HCT116 (cell line): ENCODE data around the gene AGTRAP. TPM values are rescaled to one million over a fixed set of nuclear protein-coding genes. Genes with fewer than 3 reads are reported as not detected.

ENCODE experiments used
- ATAC-seq: fragments of 200-7000 bp; cut with Tn5 transposase; 2 replicates; pipeline ENCODE4 v1.9.1; 2020; ENCODE audit warnings: mild to moderate bottlenecking, moderate library complexity
- BruUV-seq: library from RNA; stranded (reverse); fragments of 400-500 nt; replicated peaks from 2 replicates; lab custom pipeline; 2021; lab: Mats Ljungman, UMichigan
- CTCF ChIA-PET: fragments of 300-600 bp; sonication (Branson Sonifier 250); formaldehyde crosslinking; loops from one replicate; lab custom pipeline; 2021; ENCODE audit warnings: antibody characterized with exemption; lab: Charles Lee
- POLR2A ChIA-PET: fragments of 300-600, 350-600 bp; sonication (Branson Sonifier 250); formaldehyde crosslinking; loops from one replicate; lab custom pipeline; 2021; ENCODE audit warnings: antibody characterized with exemption; lab: Charles Lee
- RAD21 ChIA-PET, 2 experiments: fragments of 300-600 bp; sonication (Branson Sonifier 250); formaldehyde crosslinking; loops; one replicate each; lab custom pipeline; 2023; ENCODE audit warnings: low total read pairs in 2 of 2; ENCODE audit not compliant: uncharacterized antibody in 2 of 2, unreplicated experiment in 2 of 2, low non-redundant PET in 1 of 2; lab: Charles Lee
- DNase-seq: peaks from one replicate; pipeline ENCODE4 v3.0.0-alpha.2; 2010; ENCODE audit warnings: low read depth, low spot score
- H2AFZ ChIP-seq: fragments of 200-600 bp; shearing (Covaris generic), sonication (generic); 2 replicates; pipeline ENCODE4 v1.6.1; 2017; ENCODE audit warnings: low read depth, mixed run types, mixed read lengths, antibody characterized with exemption, low read length; ENCODE audit not compliant: poor library complexity, severe bottlenecking
- H3K27ac ChIP-seq: 2 replicates; pipeline ENCODE4 v1.5.1; 2012; ENCODE audit warnings: low read depth, low read length
- H3K27me3 ChIP-seq: fragments of 200-600 bp; sonication (generic); 2 replicates; pipeline ENCODE4 v1.6.1; 2016; ENCODE audit warnings: mixed run types, low read length, mixed read lengths; ENCODE audit not compliant: insufficient read depth
- H3K36me3 ChIP-seq, 2 experiments: fragments of 200-500 bp in 1 of 2; fragments of 200-600 bp in 1 of 2; sonication (Bioruptor generic) in 1 of 2; sonication (generic) in 1 of 2; 2 replicates each; pipeline versions ENCODE4 v1.5.1 to v1.6.1; 2014 to 2016; ENCODE audit warnings: low read length in 2 of 2, inconsistent platforms in 1 of 2, mixed read lengths in 1 of 2, mixed run types in 1 of 2; ENCODE audit not compliant: insufficient read depth in 2 of 2, control insufficient read depth in 1 of 2
- H3K4me1 ChIP-seq, 2 experiments: fragments of 200-600 bp in 1 of 2; sonication (generic) in 1 of 2; 2 replicates each; pipeline versions ENCODE4 v1.5.1 to v1.6.1; 2012 to 2017; ENCODE audit warnings: low read length in 2 of 2, inconsistent platforms in 1 of 2, mild to moderate bottlenecking in 1 of 2, mixed read lengths in 1 of 2, mixed run types in 1 of 2, moderate library complexity in 1 of 2; ENCODE audit not compliant: insufficient read depth in 2 of 2, control insufficient read depth in 1 of 2
- H3K4me2 ChIP-seq: fragments of 200-600 bp; sonication (generic); 2 replicates; pipeline ENCODE4 v1.6.1; 2017; ENCODE audit warnings: mixed run types, low read length, mixed read lengths
- H3K4me3 ChIP-seq, 2 experiments: fragments of 200-600 bp in 1 of 2; sonication (generic) in 1 of 2; replicated peaks in 1 of 2; 2 replicates each; pipeline ENCODE4 v1.5.1; 2011 to 2016; ENCODE audit warnings: low read length in 2 of 2, control low read depth in 1 of 2, low read depth in 1 of 2, mild to moderate bottlenecking in 1 of 2, mixed read lengths in 1 of 2, mixed run types in 1 of 2
- H3K79me2 ChIP-seq: fragments of 200-600 bp; sonication (generic); 2 replicates; pipeline ENCODE4 v1.6.1; 2017; ENCODE audit warnings: mild to moderate bottlenecking, mixed run types, low read length, moderate library complexity, mixed read lengths; ENCODE audit not compliant: insufficient read depth
- H3K9ac ChIP-seq: fragments of 200-600 bp; sonication (generic); 2 replicates; pipeline ENCODE4 v1.6.1; 2016; ENCODE audit warnings: low read length, mixed read lengths
- H3K9me2 ChIP-seq: fragments of 200-600 bp; sonication (generic), shearing (Covaris generic); 2 replicates; pipeline ENCODE4 v1.6.1; 2017; ENCODE audit warnings: mixed run types, mild to moderate bottlenecking, moderate library complexity; ENCODE audit not compliant: insufficient read depth
- H3K9me3 ChIP-seq, 2 experiments: fragments of 200-500 bp in 1 of 2; fragments of 200-600 bp in 1 of 2; sonication (Bioruptor generic) in 1 of 2; sonication (generic) in 1 of 2; 2 replicates each; pipeline ENCODE4 v1.6.1; 2014 to 2017; ENCODE audit warnings: low read length in 2 of 2, mixed read lengths in 2 of 2, inconsistent platforms in 1 of 2, low read depth in 1 of 2, mild to moderate bottlenecking in 1 of 2, mixed run types in 1 of 2, moderate library complexity in 1 of 2; ENCODE audit not compliant: control insufficient read depth in 1 of 2, insufficient read depth in 1 of 2
- H4K20me1 ChIP-seq: fragments of 200-600 bp; sonication (generic), shearing (Covaris generic); 2 replicates; pipeline ENCODE4 v1.6.1; 2017; ENCODE audit warnings: mixed run types, mild to moderate bottlenecking, moderate library complexity; ENCODE audit not compliant: insufficient read depth
- CBX3 ChIP-seq: IDR thresholded peaks from 2 replicates; pipeline ENCODE4 v1.6.1; 2012; ENCODE audit warnings: low read depth
- ELF1 ChIP-seq: IDR thresholded peaks from 2 replicates; pipeline ENCODE4 v1.6.1; 2012; ENCODE audit warnings: low read depth, borderline replicate concordance
- EZH2 ChIP-seq: fragments of 200-600 bp; sonication (generic); IDR thresholded peaks from 2 replicates; pipeline ENCODE4 v1.6.1; 2017; ENCODE audit warnings: antibody characterized with exemption, mixed run types
- EZH2phosphoT487 ChIP-seq: fragments of 200-600 bp; IDR thresholded peaks from 2 replicates; pipeline ENCODE4 v1.6.1; 2018; ENCODE audit warnings: antibody characterized with exemption, borderline replicate concordance
- FOSL1 ChIP-seq: IDR thresholded peaks from 2 replicates; pipeline ENCODE4 v1.6.1; 2012; ENCODE audit warnings: low read depth
- JUND ChIP-seq: IDR thresholded peaks from 2 replicates; pipeline ENCODE4 v1.6.1; 2012
- POLR2AphosphoS5 ChIP-seq: IDR thresholded peaks from 2 replicates; pipeline ENCODE4 v1.6.1; 2011; ENCODE audit warnings: mild to moderate bottlenecking, low read depth, low read length, moderate library complexity
- SRF ChIP-seq: IDR thresholded peaks from 2 replicates; pipeline ENCODE4 v1.6.1; 2012; ENCODE audit warnings: low read depth
- YY1 ChIP-seq: IDR thresholded peaks from 2 replicates; pipeline ENCODE4 v1.6.1; 2011; ENCODE audit warnings: low read length, low read depth, moderate library complexity, mild to moderate bottlenecking; ENCODE audit not compliant: insufficient replicate concordance; ENCODE audit errors: extremely low read depth
- intact Hi-C: fragments of 100-400 bp; cut with micrococcal nuclease; formaldehyde crosslinking; loops from 2 replicates; pipeline ENCODE4 v1.10.0; 2022
- total RNA-seq: library from RNA; stranded (reverse); gene quantifications from one replicate; pipeline ENCODE4 v1.2.1, GENCODE V29; 2021; ENCODE audit not compliant: unreplicated experiment
- TF ChIP-seq, protein P1 (sequence below), 3 experiments: fragments of 200-600 bp in 1 of 3; sonication (generic) in 1 of 3; IDR thresholded peaks in 2 of 3; conservative IDR thresholded peaks in 1 of 3; 2 replicates each; pipeline ENCODE4 v1.5.1; 2012 to 2017; ENCODE audit warnings: low read depth in 2 of 3, low read length in 2 of 3, antibody characterized with exemption in 1 of 3, borderline replicate concordance in 1 of 3, control low read depth in 1 of 3, mild to moderate bottlenecking in 1 of 3, mixed read lengths in 1 of 3, mixed run types in 1 of 3, moderate library complexity in 1 of 3; ENCODE audit not compliant: insufficient read depth in 1 of 3
- TF ChIP-seq, protein P2 (sequence below): IDR thresholded peaks from 2 replicates; pipeline ENCODE4 v1.6.1; 2011; ENCODE audit warnings: mild to moderate bottlenecking, low read length, moderate library complexity; ENCODE audit not compliant: insufficient replicate concordance; ENCODE audit errors: extremely low read depth
- TF ChIP-seq, protein P3 (sequence below): IDR thresholded peaks from 2 replicates; pipeline ENCODE4 v1.6.1; 2012

AGTRAP gene
- total RNA-seq, 1 experiment from 2014 or later, result 49.0 TPM

DNA sequence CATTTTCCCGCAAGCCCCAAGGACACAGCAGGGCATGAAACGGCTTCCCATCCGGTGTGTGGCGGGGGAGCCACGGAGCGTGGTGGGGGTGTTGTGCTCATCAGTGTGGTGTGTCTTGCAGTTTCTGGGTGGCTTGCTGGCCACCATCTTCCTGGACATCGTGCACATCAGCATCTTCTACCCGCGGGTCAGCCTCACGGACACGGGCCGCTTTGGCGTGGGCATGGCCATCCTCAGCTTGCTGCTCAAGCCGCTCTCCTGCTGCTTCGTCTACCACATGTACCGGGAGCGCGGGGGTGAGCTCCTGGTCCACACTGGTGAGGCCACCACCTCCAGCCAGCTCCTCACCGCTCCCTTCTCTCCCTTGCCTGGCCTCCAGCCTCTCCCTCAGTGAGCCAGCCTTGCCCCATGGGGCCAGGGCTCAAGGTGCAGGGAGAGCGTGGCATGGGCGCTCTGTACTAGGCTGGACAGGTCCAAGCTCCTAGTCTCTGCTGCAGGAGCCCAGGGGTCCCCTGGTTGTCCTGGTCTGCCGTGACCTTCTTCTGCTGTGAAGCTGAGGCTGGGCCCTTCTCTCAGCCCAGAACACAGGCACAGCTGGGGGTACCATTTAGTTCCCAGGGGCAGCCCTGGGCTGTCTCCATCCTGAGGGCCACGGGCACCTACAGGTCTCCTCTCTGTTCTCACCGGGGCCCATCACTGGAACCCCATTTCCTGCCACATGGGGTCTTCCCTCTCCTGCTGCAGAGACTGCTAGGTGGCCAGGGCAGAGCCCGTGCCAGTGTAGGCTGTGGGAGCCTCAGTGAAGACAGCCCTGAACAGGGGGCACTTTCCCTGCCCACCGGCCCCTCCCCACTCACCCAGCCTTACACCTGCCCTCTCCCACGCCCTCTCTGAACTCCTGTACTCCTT, 12.6 kb downstream of the AGTRAP start:
- intact Hi-C loops, result no loop called here
- ChIA-PET CTCF (interaction anchor here (0.6 kb wide), 1 partner anchor 86 kb away, joined by 3 read pairs; no protein-coding TSS in a partner anchor), POLR2A (no interaction called here), RAD21 (no interaction called here)
- Histone ChIP-seq H3K4me2 (0 out of 2 replicates have a peak overlapping the region, but pooled peaks have one; percentile 9), H4K20me1 (no peaks in the 10 kb centered on the region), H3K27ac (no peak overlapping the region), H3K9me3 (no peaks in the 10 kb centered on the region), H3K9me2 (no peaks in the 10 kb centered on the region), H3K27me3 (no peaks in the 10 kb centered on the region), H3K4me1 (peaks cover 0 to 7% of the 10 kb centered on the region in 2 experiments; a peak in 3 of 4 replicates), H3K36me3 (peaks cover 0 to 5% of the 10 kb centered on the region in 2 experiments; a peak in 1 of 4 replicates), H3K79me2 (no peaks in the 10 kb centered on the region), H2AFZ (no peak overlapping the region), H3K4me3 (no peak overlapping the region), H3K9ac (no peak overlapping the region)
- peak; percentile 21 for ATAC-seq
- DNase-seq, result no peak
- BruUV-seq, result no TSS peak
- TF ChIP-seq POLR2AphosphoS5 (no peak), YY1 (no peak), JUND (no peak), EZH2 (no peak), CBX3 (no peak), FOSL1 (no peak), SRF (no peak), ELF1 (no peak), EZH2phosphoT487 (no peak)
- TF ChIP-seq, protein P1, sequence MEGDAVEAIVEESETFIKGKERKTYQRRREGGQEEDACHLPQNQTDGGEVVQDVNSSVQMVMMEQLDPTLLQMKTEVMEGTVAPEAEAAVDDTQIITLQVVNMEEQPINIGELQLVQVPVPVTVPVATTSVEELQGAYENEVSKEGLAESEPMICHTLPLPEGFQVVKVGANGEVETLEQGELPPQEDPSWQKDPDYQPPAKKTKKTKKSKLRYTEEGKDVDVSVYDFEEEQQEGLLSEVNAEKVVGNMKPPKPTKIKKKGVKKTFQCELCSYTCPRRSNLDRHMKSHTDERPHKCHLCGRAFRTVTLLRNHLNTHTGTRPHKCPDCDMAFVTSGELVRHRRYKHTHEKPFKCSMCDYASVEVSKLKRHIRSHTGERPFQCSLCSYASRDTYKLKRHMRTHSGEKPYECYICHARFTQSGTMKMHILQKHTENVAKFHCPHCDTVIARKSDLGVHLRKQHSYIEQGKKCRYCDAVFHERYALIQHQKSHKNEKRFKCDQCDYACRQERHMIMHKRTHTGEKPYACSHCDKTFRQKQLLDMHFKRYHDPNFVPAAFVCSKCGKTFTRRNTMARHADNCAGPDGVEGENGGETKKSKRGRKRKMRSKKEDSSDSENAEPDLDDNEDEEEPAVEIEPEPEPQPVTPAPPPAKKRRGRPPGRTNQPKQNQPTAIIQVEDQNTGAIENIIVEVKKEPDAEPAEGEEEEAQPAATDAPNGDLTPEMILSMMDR (IDR thresholded peaks at IDR 0.05 in 2 of 3, conservative IDR thresholded peaks at IDR 0.05 in 1 of 3; ENCODE audit: borderline replicate concordance in 1 of 3, insufficient read depth in 1 of 3, low read depth in 2 of 3, low read length in 2 of 3), result no peak
- TF ChIP-seq, protein P2, sequence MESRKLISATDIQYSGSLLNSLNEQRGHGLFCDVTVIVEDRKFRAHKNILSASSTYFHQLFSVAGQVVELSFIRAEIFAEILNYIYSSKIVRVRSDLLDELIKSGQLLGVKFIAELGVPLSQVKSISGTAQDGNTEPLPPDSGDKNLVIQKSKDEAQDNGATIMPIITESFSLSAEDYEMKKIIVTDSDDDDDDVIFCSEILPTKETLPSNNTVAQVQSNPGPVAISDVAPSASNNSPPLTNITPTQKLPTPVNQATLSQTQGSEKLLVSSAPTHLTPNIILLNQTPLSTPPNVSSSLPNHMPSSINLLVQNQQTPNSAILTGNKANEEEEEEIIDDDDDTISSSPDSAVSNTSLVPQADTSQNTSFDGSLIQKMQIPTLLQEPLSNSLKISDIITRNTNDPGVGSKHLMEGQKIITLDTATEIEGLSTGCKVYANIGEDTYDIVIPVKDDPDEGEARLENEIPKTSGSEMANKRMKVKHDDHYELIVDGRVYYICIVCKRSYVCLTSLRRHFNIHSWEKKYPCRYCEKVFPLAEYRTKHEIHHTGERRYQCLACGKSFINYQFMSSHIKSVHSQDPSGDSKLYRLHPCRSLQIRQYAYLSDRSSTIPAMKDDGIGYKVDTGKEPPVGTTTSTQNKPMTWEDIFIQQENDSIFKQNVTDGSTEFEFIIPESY, result no peak
- TF ChIP-seq, protein P3, sequence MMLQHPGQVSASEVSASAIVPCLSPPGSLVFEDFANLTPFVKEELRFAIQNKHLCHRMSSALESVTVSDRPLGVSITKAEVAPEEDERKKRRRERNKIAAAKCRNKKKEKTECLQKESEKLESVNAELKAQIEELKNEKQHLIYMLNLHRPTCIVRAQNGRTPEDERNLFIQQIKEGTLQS, result no peak
